ENCODE measurements around the gene C19orf81.

- TF ChIP-seq POLR2A (IDR thresholded peaks at IDR 0.05) (no peak), POLR2AphosphoS5 (IDR thresholded peaks at IDR 0.05) (no peak)
Observed at GRCh38 chr19:50678323-50678722, 29.1 kb downstream of the C19orf81 start.

Measured in spleen (tissue), 3 donors.